Endothelial cell of umbilical vein (primary cell): ENCODE measurements around the gene DCTD. TPM values are rescaled to one million over a fixed set of nuclear protein-coding genes. Genes with fewer than 3 reads are reported as not detected.

ENCODE experiments used
- BruUV-seq: library from RNA; stranded (reverse); fragments of 400-500 nt; replicated peaks from 2 replicates; lab custom pipeline; 2021; lab: Mats Ljungman, UMichigan
- CTCF ChIA-PET: fragments of 300-600, 350-600 bp; sonication (Branson Sonifier 250); formaldehyde crosslinking; loops from one replicate; lab custom pipeline; 2021; ENCODE audit warnings: antibody characterized with exemption, inconsistent platforms; lab: Charles Lee
- POLR2A ChIA-PET: fragments of 300-600, 350-600 bp; sonication (Branson Sonifier 250); formaldehyde crosslinking; loops from one replicate; lab custom pipeline; 2021; ENCODE audit warnings: antibody characterized with exemption, inconsistent platforms; lab: Charles Lee
- DNase-seq: peaks from one replicate; pipeline ENCODE4 v3.0.0-alpha.2; 2011; ENCODE audit warnings: low read depth, low spot score
- FAIRE-seq: peaks from 2 replicates; lab custom pipeline; 2011; peaks lifted over from hg19 to GRCh38; lab: Jason Lieb, UNC
- H2AFZ ChIP-seq: 2 replicates; pipeline ENCODE4 v1.6.0; 2012; ENCODE audit warnings: low read depth, low read length, control low read depth, inconsistent platforms
- H3K27ac ChIP-seq: 2 replicates; pipeline ENCODE4 v1.5.1; 2011; ENCODE audit warnings: low read depth, mild to moderate bottlenecking, control low read depth, low read length, moderate library complexity; ENCODE audit not compliant: insufficient read depth
- H3K27me3 ChIP-seq, 2 experiments: 2 replicates each; pipeline versions ENCODE4 v1.6.0 to v1.6.1; 2011; ENCODE audit warnings: low read length in 2 of 2, mixed read lengths in 1 of 2; ENCODE audit not compliant: control insufficient read depth in 2 of 2, insufficient read depth in 2 of 2
- H3K36me3 ChIP-seq, 2 experiments: 2 replicates in 1 of 2; 3 replicates in 1 of 2; pipeline ENCODE4 v1.5.1; 2011; ENCODE audit warnings: low read length in 2 of 2, mild to moderate bottlenecking in 1 of 2, moderate library complexity in 1 of 2; ENCODE audit not compliant: control insufficient read depth in 2 of 2, insufficient read depth in 2 of 2; ENCODE audit errors: extremely low read depth in 1 of 2
- H3K4me1 ChIP-seq: 3 replicates; pipeline ENCODE4 v1.5.1; 2011; ENCODE audit warnings: mild to moderate bottlenecking, low read length; ENCODE audit not compliant: control insufficient read depth, insufficient read depth; ENCODE audit errors: extremely low read depth
- H3K4me2 ChIP-seq: 2 replicates; pipeline ENCODE4 v1.6.1; 2011; ENCODE audit warnings: low read length, control low read depth, mixed read lengths; ENCODE audit not compliant: insufficient read depth
- H3K4me3 ChIP-seq, 3 experiments: fragments of 200-600 bp in 1 of 3; sonication (generic), shearing (Covaris generic) in 1 of 3; replicated peaks in 1 of 3; 2 replicates each; pipeline ENCODE4 v1.5.1; 2011 to 2016; ENCODE audit warnings: control low read depth in 3 of 3, low read length in 3 of 3, mild to moderate bottlenecking in 2 of 3, inconsistent platforms in 1 of 3, low read depth in 1 of 3, moderate library complexity in 1 of 3; ENCODE audit not compliant: insufficient read depth in 1 of 3
- H3K79me2 ChIP-seq: 2 replicates; pipeline ENCODE4 v1.6.0; 2012; ENCODE audit warnings: low read length, inconsistent platforms; ENCODE audit not compliant: control insufficient read depth, insufficient read depth
- H3K9ac ChIP-seq: replicated peaks from 2 replicates; pipeline ENCODE3; 2011; ENCODE audit warnings: low read length, control low read depth; ENCODE audit not compliant: insufficient read depth; ENCODE audit errors: extremely low read depth
- H3K9me1 ChIP-seq: replicated peaks from 3 replicates; pipeline ENCODE4 v1.6.0; 2011; ENCODE audit warnings: mild to moderate bottlenecking, low read length; ENCODE audit not compliant: control insufficient read depth, insufficient read depth; ENCODE audit errors: extremely low read depth
- H3K9me3 ChIP-seq: replicated peaks from 2 replicates; pipeline ENCODE4 v1.5.1; 2012; ENCODE audit warnings: low read length, inconsistent platforms; ENCODE audit not compliant: control insufficient read depth, insufficient read depth
- H4K20me1 ChIP-seq: replicated peaks from 2 replicates; pipeline ENCODE3; 2011; ENCODE audit warnings: mild to moderate bottlenecking, low read length; ENCODE audit not compliant: control insufficient read depth, insufficient read depth; ENCODE audit errors: extremely low read depth
- FOS ChIP-seq: IDR thresholded peaks from 2 replicates; pipeline ENCODE4 v1.6.1; 2011; ENCODE audit warnings: mild to moderate bottlenecking, low read length, moderate library complexity, borderline replicate concordance; ENCODE audit not compliant: insufficient read depth
- dilution Hi-C: fragments of 300-500 bp; cut with MboI; formaldehyde crosslinking; loops from one replicate; pipeline ENCODE4 v1.15.0; 2019; ENCODE audit warnings: low sequenced_read_pairs; ENCODE audit not compliant: extremely low pct_ligation_motif_present
- intact Hi-C: fragments of 100-400 bp; cut with micrococcal nuclease; formaldehyde crosslinking; loops from one replicate; pipeline ENCODE4 v1.10.0; 2022
- polyA plus RNA-seq, 4 experiments: library from polyadenylated mRNA; depleted of rRNA in 3 of 4; stranded (reverse) in 3 of 4; unstranded in 1 of 4; fragments of >200 nt; gene quantifications; 2 replicates each; pipeline versions ENCODE4 v1.2.1 to v1.2.3, GENCODE V29; 2011 to 2012; ENCODE audit warnings: missing spikeins in 1 of 4
- total RNA-seq: library from RNA; stranded (reverse); gene quantifications from 2 replicates; pipeline ENCODE4 v1.2.3, GENCODE V29; 2021
- TF ChIP-seq, protein P1 (sequence below), 2 donors: IDR thresholded peaks; 1 replicate in 1 of 2; 2 replicates in 1 of 2; pipeline ENCODE4 v1.5.1; 2011; ENCODE audit warnings: low read length in 2 of 2, mild to moderate bottlenecking in 2 of 2, moderate library complexity in 2 of 2, control low read depth in 1 of 2, inconsistent platforms in 1 of 2, low read depth in 1 of 2; ENCODE audit not compliant: insufficient read depth in 1 of 2; ENCODE audit errors: extremely low read depth in 1 of 2

The DCTD gene
- total and polyA plus RNA-seq, 2 donors (not counting 3 experiments of a cell fraction or from before 2014, with no cell fraction given), result 105 to 111 TPM

DNA sequence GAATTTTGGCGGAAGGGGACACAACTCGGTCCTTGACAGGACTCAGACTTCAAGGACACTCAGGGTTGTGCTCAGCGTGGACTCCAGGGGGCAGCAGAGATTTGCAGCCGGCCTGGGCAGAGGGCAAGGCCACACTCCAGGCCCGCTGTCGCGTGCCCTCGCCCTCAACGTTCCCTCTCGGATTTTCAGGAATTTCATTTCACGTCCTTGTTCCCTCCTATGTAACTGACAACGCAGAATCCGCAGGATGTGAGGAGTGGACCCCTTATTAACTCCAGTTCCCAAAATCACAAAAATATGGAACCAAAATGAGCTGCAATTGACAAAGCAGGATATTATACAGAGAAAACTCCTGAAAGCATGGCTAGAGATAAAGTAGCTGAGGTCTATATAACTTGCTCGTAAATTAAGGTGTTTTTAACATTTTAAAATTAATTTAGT lies 21.0 kb upstream of the DCTD start:
- ChIA-PET CTCF (interaction anchor here (0.6 to 5.5 kb wide), 51 partner anchors 9 to 1795 kb away, joined by 3 to 174 read pairs (median 4); partner anchors contain the start of gene WWC2), POLR2A (no interaction called here)
- Histone ChIP-seq H3K27me3 (peaks cover 5 to 12% of the 10 kb centered on the region in 2 experiments), H3K9me1 (no peaks in the 10 kb centered on the region), H2AFZ (peak overlapping the region; percentile 49), H3K79me2 (no peaks in the 10 kb centered on the region), H4K20me1 (no peaks in the 10 kb centered on the region), H3K9me3 (no peaks in the 10 kb centered on the region), H3K9ac (no peak overlapping the region), H3K27ac (no peak overlapping the region), H3K4me1 (no peaks in the 10 kb centered on the region), H3K4me3 (no peak overlapping the region), H3K36me3 (no peaks in the 10 kb centered on the region), H3K4me2 (no peak overlapping the region)
- dilution Hi-C loops (no loop called here), intact Hi-C loops (loop anchor here (1.0 to 2.0 kb wide), 5 partner anchors 135 to 469 kb away; no protein-coding TSS in a partner anchor)
- BruUV-seq, result no TSS peak
- TF ChIP-seq FOS, result no peak
- TF ChIP-seq, protein P1, sequence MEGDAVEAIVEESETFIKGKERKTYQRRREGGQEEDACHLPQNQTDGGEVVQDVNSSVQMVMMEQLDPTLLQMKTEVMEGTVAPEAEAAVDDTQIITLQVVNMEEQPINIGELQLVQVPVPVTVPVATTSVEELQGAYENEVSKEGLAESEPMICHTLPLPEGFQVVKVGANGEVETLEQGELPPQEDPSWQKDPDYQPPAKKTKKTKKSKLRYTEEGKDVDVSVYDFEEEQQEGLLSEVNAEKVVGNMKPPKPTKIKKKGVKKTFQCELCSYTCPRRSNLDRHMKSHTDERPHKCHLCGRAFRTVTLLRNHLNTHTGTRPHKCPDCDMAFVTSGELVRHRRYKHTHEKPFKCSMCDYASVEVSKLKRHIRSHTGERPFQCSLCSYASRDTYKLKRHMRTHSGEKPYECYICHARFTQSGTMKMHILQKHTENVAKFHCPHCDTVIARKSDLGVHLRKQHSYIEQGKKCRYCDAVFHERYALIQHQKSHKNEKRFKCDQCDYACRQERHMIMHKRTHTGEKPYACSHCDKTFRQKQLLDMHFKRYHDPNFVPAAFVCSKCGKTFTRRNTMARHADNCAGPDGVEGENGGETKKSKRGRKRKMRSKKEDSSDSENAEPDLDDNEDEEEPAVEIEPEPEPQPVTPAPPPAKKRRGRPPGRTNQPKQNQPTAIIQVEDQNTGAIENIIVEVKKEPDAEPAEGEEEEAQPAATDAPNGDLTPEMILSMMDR (IDR thresholded peaks at IDR 0.05; ENCODE audit: extremely low read depth in 1 of 2, insufficient read depth in 1 of 2, low read depth in 1 of 2, low read length in 2 of 2), result peak; percentile 91 to 93
- FAIRE-seq (peak; percentile 78), DNase-seq (peak; percentile 68)
